Spleen (tissue), 7 donors: ENCODE data around the gene DVL1.

Source experiments
- POLR2A ChIP-seq, 3 donors: fragments of 450-650 bp; IDR thresholded peaks; one replicate each; pipeline ENCODE4 v1.5.1; 2017; ENCODE audit warnings: antibody characterized with exemption in 3 of 3, mild to moderate bottlenecking in 1 of 3
- POLR2AphosphoS5 ChIP-seq, 3 donors: sonication (generic); formaldehyde crosslinking; IDR thresholded peaks; one replicate each; pipeline ENCODE4 v1.5.1; 2017; ENCODE audit warnings: antibody characterized with exemption in 3 of 3
- TF ChIP-seq, protein P1 (sequence below), 11 experiments: fragments of 200-600 bp in 7 of 11; fragments of 450-650 bp in 4 of 11; sonication (generic) in 4 of 11; IDR thresholded peaks in 8 of 11; conservative IDR thresholded peaks in 3 of 11; 1 replicate in 7 of 11; 2 replicates in 4 of 11; pipeline versions ENCODE4 v1.4.0 to v1.8.0; 2016 to 2021; ENCODE audit warnings: antibody characterized with exemption in 11 of 11, inconsistent platforms in 4 of 11, mild to moderate bottlenecking in 1 of 11
- donor health status: DM: no; HTN: no; CAD: no; lungs with moderate emphysema.
- donor health status: DM: no; HTN: no; CAD: no.
- donor health status: DM: no; HTN: no; CAD: no.

DNA sequence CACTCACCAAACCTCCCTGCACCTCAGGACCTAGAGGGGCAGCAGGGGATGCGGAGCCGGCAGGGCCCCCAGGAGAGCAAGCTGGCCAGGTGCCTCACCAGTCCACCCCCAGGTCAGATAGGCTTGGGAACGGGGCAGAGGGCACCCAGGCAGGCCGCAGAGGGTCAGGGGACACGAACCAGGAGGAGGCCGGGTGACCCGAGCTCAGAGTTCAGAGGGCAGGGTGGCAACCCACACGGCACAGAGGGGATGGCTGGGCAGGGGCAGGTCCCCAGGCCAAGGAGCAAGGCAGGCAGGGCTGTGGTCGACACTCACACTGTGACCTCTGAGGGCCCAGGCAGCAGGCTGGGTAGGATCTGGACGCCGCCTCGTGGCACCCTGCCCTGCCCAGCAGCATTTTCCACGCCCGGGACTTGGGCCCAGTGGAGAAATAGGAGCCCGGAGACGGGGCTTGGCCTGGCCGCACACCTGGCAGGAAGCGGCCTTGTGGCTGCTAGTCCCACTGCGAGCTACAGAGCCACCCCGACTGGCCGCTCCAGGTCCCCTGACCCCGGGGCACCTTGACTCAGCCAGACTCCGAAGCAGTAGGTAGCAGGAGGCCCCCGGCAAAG is 5.3 kb downstream of the DVL1 start:
- TF ChIP-seq, protein P1, sequence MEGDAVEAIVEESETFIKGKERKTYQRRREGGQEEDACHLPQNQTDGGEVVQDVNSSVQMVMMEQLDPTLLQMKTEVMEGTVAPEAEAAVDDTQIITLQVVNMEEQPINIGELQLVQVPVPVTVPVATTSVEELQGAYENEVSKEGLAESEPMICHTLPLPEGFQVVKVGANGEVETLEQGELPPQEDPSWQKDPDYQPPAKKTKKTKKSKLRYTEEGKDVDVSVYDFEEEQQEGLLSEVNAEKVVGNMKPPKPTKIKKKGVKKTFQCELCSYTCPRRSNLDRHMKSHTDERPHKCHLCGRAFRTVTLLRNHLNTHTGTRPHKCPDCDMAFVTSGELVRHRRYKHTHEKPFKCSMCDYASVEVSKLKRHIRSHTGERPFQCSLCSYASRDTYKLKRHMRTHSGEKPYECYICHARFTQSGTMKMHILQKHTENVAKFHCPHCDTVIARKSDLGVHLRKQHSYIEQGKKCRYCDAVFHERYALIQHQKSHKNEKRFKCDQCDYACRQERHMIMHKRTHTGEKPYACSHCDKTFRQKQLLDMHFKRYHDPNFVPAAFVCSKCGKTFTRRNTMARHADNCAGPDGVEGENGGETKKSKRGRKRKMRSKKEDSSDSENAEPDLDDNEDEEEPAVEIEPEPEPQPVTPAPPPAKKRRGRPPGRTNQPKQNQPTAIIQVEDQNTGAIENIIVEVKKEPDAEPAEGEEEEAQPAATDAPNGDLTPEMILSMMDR (IDR thresholded peaks at IDR 0.05 in 8 of 11, conservative IDR thresholded peaks at IDR 0.05 in 3 of 11) = no peak
- TF ChIP-seq POLR2A (IDR thresholded peaks at IDR 0.05) (no peak), POLR2AphosphoS5 (IDR thresholded peaks at IDR 0.05) (no peak)
